SU-DHL-6 (cell line): ENCODE measurements around the gene SLC39A7.

Experiments used
- H2AFZ ChIP-seq: fragments of 200-600 bp; sonication (generic); 2 replicates; pipeline ENCODE4 v1.6.1; 2014; ENCODE audit warnings: low read depth, mild to moderate bottlenecking, moderate library complexity, mixed read lengths, antibody characterized with exemption, low read length; ENCODE audit not compliant: severe bottlenecking
- H3F3A ChIP-seq: fragments of 200-600 bp; shearing (Covaris generic); 2 replicates; pipeline ENCODE4 v1.6.0; 2016; ENCODE audit warnings: antibody characterized with exemption, mild to moderate bottlenecking; ENCODE audit not compliant: insufficient read depth
- H3K27ac ChIP-seq: fragments of 200-600 bp; sonication (generic); 2 replicates; pipeline ENCODE4 v1.5.1; 2016; ENCODE audit warnings: low read depth, mild to moderate bottlenecking, low read length, moderate library complexity, mixed read lengths
- H3K27me3 ChIP-seq: fragments of 200-600 bp; sonication (generic), shearing (Covaris generic); 2 replicates; pipeline ENCODE4 v1.6.0; 2014; ENCODE audit warnings: mild to moderate bottlenecking, low read length
- H3K36me3 ChIP-seq: fragments of 200-600 bp; sonication (generic); 2 replicates; pipeline ENCODE4 v1.6.1; 2014; ENCODE audit warnings: mild to moderate bottlenecking, low read length, mixed read lengths
- H3K4me2 ChIP-seq: fragments of 300-600, 200-600 bp; shearing (Covaris generic), sonication (generic); 2 replicates; pipeline ENCODE4 v1.6.0; 2014; ENCODE audit warnings: low read length, low read depth, mild to moderate bottlenecking; ENCODE audit not compliant: poor library complexity, severe bottlenecking
- H3K4me3 ChIP-seq: fragments of 200-600 bp; sonication (generic); 2 replicates; pipeline ENCODE4 v1.5.1; 2014; ENCODE audit warnings: antibody characterized with exemption, low read length, mild to moderate bottlenecking, mixed read lengths; ENCODE audit not compliant: insufficient read depth, poor library complexity, severe bottlenecking
- H3K79me2 ChIP-seq: fragments of 200-600 bp; sonication (generic); 2 replicates; pipeline ENCODE4 v1.6.1; 2014; ENCODE audit warnings: mild to moderate bottlenecking, low read length, moderate library complexity; ENCODE audit not compliant: insufficient read depth
- H3K9ac ChIP-seq: fragments of 200-600 bp; sonication (generic); 2 replicates; pipeline ENCODE4 v1.7.0; 2014; ENCODE audit warnings: mild to moderate bottlenecking, low read length
- H3K9me2 ChIP-seq: fragments of 200-600 bp; sonication (generic); replicated peaks from 2 replicates; pipeline ENCODE4 v1.6.1; 2014; ENCODE audit warnings: low read length; ENCODE audit not compliant: insufficient read depth
- H3K9me3 ChIP-seq: fragments of 200-600 bp; sonication (generic); 2 replicates; pipeline ENCODE4 v1.6.1; 2014; ENCODE audit warnings: low read length, mixed read lengths; ENCODE audit not compliant: insufficient read depth
- H4K20me1 ChIP-seq: fragments of 200-600 bp; sonication (generic); 2 replicates; pipeline ENCODE4 v1.6.1; 2014; ENCODE audit warnings: low read depth, mild to moderate bottlenecking, antibody characterized with exemption, low read length, moderate library complexity, mixed read lengths
- EZH2phosphoT487 ChIP-seq: fragments of 200-600 bp; sonication (generic), shearing (Covaris generic); conservative IDR thresholded peaks from 2 replicates; pipeline ENCODE4 v1.6.1; 2018; ENCODE audit warnings: mild to moderate bottlenecking, antibody characterized with exemption, low read length, moderate library complexity, mixed read lengths
- TF ChIP-seq, protein P1 (sequence below): fragments of 200-600 bp; sonication (generic); IDR thresholded peaks from one replicate; pipeline ENCODE4 v1.5.1; 2017; ENCODE audit warnings: antibody characterized with exemption, mild to moderate bottlenecking, low read length, moderate library complexity; ENCODE audit not compliant: insufficient read depth, poor library complexity, severe bottlenecking

Gene SLC39A7

DNA sequence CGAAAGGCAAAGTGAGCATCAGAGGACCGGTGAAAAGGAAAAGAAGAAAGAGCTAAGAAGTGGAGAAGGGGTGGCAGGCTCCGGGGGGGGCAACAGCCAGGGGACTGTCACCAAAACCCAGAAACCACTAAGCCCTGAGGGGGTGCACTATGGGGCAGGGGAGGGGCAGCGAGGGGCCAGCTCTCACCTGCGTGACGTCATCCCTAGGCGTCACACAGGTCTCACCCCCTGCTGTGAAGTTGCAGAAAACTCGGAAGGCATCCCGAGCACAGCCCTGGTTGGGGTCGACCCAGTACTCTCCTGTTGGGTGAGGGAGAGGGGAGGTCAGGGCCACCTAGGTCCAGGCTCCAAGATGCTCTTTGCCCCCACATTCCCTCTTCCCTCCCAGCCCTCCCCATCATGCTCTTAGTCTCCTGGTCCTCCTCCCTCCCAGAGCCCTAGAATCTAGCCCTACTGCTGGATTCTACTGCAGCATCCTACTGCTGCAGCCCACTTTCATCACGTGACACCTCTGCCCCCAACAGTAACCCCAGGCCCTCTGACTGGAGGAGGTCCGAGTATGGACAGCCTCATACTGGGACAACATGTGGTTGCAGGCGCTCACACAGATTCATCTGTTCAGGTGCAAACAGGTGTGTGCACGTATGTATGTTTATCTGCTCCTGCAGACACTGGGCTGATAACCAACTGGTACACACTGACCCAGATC lies 35.8 kb upstream of the SLC39A7 start:
- Histone ChIP-seq H3K4me3 (no peak overlapping the region), H3K27me3 (no peaks in the 10 kb centered on the region), H3K4me2 (no peak overlapping the region), H3F3A (no peaks in the 10 kb centered on the region), H3K36me3 (no peaks in the 10 kb centered on the region), H4K20me1 (no peaks in the 10 kb centered on the region), H3K9me3 (no peaks in the 10 kb centered on the region), H3K79me2 (no peaks in the 10 kb centered on the region), H3K9ac (no peak overlapping the region), H3K27ac (no peak overlapping the region), H2AFZ (no peak overlapping the region), H3K9me2 (no peaks in the 10 kb centered on the region)
- TF ChIP-seq, protein P1, sequence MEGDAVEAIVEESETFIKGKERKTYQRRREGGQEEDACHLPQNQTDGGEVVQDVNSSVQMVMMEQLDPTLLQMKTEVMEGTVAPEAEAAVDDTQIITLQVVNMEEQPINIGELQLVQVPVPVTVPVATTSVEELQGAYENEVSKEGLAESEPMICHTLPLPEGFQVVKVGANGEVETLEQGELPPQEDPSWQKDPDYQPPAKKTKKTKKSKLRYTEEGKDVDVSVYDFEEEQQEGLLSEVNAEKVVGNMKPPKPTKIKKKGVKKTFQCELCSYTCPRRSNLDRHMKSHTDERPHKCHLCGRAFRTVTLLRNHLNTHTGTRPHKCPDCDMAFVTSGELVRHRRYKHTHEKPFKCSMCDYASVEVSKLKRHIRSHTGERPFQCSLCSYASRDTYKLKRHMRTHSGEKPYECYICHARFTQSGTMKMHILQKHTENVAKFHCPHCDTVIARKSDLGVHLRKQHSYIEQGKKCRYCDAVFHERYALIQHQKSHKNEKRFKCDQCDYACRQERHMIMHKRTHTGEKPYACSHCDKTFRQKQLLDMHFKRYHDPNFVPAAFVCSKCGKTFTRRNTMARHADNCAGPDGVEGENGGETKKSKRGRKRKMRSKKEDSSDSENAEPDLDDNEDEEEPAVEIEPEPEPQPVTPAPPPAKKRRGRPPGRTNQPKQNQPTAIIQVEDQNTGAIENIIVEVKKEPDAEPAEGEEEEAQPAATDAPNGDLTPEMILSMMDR: no peak
- no peak for TF ChIP-seq EZH2phosphoT487

DNA sequence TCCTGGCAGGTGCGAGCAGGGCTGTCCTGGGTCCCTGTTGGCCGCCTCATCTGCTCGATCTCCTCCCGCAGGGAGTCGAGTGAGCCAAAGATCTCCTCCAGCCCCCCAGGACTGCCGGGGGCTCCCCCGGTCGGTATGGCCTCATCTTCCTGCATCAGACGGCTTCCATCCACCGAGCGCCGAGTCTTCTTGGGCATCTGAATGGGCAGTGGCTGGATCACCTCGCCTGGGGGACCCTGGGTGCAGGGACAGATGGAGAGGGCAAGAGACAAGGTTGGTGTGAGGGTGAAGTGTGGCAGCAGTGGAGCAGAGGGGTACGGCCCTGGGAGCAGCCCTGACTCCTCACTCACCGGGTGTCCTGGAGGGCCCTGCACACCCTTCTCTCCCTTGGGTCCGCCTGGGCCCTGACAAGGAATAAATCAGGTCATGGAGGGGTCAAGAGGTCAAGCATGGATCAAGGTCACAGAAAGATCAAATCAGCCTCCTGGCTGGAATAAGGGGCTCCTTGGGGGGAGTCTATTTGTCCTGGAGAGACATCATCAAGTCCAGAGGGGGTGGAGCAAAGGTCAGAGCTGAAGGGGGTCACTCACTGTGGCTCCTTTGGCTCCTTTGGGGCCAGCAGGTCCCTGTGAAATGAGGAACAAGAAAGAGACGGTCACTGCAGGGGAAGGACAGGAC lies 34.9 kb upstream of the SLC39A7 start:
- no peaks in the 10 kb centered on the region for H3K36me3 ChIP-seq
- no peaks in the 10 kb centered on the region for H3K9me3 ChIP-seq
- H3K4me2 ChIP-seq: no peak overlapping the region
- no peak overlapping the region for H3K4me3 ChIP-seq
- no peaks in the 10 kb centered on the region for H3F3A ChIP-seq
- no peaks in the 10 kb centered on the region for H3K9me2 ChIP-seq
- no peaks in the 10 kb centered on the region for H3K27me3 ChIP-seq
- H2AFZ ChIP-seq: no peak overlapping the region
- TF ChIP-seq, protein P1: no peak
- no peak for TF ChIP-seq EZH2phosphoT487
- no peaks in the 10 kb centered on the region for H3K79me2 ChIP-seq
- H3K27ac ChIP-seq: no peak overlapping the region
- H4K20me1 ChIP-seq: no peaks in the 10 kb centered on the region
- no peak overlapping the region for H3K9ac ChIP-seq

DNA sequence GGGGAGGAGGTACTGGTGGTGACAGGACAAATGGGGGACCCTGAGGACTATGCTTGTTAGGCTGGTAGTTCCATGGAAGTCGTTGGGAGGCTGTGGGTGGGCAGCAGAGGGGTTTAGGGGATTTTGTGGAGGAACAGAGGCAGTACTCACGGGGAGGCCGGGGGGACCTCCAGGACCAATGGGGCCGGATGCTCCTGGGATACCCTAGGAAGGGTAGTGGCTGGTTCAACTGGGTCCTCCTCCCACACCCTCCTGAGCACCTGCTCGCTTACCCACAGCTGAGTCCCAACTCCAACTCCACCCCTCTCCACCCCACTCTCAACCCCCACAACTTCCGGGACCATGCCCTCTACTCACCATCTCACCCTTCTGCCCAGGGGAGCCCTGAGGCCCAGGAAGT lies 34.3 kb upstream of the SLC39A7 start:
- Histone ChIP-seq H3K9ac (no peak overlapping the region), H3K27ac (no peak overlapping the region), H3K36me3 (no peaks in the 10 kb centered on the region)

More for the DNA sequence above, 34.3 kb upstream of the SLC39A7 start:
- Histone ChIP-seq H2AFZ (no peak overlapping the region), H3K9me2 (no peaks in the 10 kb centered on the region), H3K4me2 (no peak overlapping the region), H3K4me3 (no peak overlapping the region), H4K20me1 (no peaks in the 10 kb centered on the region), H3F3A (no peaks in the 10 kb centered on the region), H3K27me3 (no peaks in the 10 kb centered on the region), H3K9me3 (no peaks in the 10 kb centered on the region), H3K79me2 (no peaks in the 10 kb centered on the region)
- TF ChIP-seq, protein P1: no peak
- no peak for TF ChIP-seq EZH2phosphoT487
